HG02840 (cell line): Measurements from ENCODE around the gene SCLY.
"Not testable (repeated sequence)": the region's sequence is repeated elsewhere in the genome, so short reads cannot be mapped to it uniquely, and the experiment has no call there.

Experiments
- ATAC-seq: cut with Tn5 transposase; IDR thresholded peaks from one replicate; pipeline ENCODE4 v1.9.1; 2021; ENCODE audit warnings: mild to moderate bottlenecking, moderate library complexity, moderate number of reproducible peaks; ENCODE audit not compliant: unreplicated experiment, low FRiP score

Gene SCLY

DNA sequence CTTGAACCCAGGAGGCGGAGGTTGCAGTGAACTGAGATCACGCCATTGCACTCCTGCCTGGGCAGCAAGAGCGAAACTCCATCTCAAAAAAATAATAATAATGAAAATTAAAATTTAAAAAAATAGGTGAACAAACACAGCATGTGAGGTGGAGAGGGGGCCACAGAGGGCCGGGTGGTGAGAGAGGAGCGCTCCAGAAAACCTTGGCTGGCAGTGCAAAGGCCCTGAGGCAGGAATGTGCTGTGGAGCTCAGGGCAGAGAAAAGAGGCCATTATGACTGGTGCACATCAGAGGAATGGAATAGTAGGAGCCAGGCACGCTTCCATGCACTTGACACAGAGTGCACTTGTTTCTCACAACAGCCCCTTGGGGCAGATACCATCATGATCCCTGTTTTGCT lies 21.6 kb upstream of the SCLY start:
- no peak for ATAC-seq

DNA sequence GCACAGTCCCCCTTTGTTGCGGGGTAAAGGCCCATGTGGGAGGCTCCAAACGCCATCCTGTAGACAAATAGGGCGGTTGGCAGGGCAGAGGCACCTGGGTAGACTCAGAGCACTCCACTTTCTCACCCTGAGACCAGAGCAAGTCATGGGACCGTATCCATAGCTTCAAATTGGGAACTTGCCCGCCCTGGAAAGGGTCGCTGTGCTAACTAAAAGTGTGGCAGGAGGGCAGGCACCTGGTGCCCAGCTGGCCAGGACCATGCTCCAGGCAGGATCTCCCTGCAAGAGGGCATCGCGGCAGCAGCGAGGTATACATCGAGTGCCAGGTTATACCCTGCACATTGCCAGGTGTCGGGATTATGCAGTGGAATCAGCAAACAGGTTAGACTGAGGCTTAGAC lies 20.8 kb upstream of the SCLY start:
- ATAC-seq: no peak

DNA sequence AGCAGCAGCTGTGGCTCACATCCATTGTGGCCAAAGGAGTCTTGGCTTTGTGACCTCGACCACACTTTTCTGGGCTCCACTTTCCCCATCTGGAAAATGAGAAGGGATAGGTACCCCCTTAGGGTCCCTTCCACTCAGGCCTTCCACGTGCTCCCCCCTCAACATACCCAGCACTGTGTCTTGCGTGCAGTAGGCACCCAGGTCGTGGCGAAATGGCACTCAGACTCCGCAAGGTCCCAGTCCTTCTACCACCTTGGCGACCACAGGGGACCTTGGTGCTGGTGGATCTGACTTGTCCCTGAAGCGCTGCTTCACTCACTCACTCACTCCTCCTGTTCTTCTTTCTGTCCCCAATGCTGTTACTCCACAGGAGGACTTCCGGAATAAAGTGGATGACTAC lies 19.9 kb upstream of the SCLY start:
- ATAC-seq: no peak

DNA sequence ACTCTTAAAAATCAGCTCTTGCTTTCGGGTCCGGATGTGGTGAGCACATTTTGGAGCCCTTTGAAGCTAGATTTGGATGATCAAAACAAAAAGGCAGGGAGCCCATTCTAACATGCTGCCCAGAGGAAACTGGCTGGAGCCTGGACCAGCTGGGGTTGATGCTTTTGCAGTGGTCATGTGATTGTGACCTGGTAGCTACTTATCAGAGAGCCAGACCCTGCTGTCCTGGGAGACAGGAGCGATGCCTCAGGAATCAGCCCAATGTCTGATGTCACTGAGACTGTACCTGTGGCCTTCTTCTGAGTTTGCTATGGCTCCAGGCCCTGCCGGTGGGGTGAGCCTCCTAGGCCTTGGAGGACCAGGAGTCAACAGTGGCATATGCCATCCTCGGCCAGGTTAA lies 18.7 kb upstream of the SCLY start:
- ATAC-seq: no peak

DNA sequence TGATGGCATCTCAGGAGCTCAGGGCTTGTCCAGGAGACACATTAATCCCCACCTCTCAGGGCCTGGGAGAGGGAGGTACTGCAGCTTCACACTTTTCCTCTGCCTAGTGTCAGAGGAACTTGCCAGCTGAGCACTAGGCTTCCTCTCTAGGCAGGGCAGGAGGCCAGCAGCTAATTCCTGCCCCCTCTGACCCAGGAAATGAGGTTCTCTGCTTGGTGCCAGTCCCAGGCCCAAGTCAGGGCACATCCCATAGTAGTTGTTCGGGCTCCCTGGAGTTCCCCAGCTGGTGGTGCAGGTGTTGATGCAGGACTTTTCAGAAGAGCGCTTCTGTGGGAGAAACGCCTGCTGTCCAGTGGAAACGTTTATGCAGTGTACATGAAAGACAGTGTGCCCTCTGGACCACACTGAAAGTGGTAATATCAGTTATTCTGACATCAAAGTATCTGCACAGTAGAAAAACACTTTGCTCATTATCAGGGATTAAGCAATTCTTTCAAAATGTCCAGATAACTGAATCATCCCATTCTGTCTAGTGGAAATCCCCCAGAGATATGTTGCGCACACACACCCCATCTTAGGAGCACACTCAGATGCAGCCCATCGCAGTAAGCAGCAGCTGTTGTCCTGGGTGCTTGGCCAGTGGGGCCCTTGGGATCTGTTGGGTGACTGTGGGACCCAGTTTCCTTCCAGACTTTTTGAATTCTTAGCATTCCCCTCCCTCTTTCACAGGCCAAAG lies 17.8 kb upstream of the SCLY start:
- ATAC-seq: no peak

DNA sequence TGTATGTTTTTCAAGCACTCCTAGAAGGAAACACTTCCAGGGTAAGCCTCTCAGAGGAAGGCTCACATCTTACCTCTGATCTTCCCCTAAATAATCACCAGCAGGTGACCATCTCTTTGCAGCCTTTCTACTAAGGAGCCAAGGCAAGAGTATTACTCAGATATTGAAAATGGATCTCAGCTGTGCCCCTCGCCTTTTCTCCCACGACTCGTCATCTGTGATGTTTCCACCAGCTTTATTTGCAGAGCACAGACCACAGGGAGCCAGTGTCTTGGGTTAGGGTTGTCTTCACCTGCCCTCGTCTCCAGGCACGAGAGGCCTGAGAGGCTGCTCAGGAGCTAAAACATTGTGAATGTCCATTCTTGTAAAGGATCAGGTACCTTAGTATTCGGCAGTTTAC lies 16.9 kb upstream of the SCLY start:
- no peak for ATAC-seq

DNA sequence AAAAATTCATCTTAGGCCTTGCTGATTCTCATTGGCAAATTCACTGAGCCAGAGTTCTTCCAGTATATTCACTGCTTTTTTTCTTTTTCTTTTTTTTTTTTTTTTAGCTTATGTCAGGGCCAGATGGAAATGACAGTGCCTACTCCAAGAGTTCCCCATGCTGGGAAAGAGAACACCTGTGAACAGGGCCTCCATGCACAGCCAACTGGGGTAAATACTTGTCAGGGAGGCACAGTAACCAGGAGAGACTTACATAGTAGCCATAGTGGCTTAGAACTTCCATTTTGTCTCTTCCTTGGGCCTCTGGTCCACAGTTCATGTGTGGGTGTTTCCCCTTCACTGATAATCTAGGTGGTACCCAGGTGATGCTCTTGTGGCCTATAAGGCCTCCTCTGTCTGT lies 15.2 kb upstream of the SCLY start:
- no peak for ATAC-seq

DNA sequence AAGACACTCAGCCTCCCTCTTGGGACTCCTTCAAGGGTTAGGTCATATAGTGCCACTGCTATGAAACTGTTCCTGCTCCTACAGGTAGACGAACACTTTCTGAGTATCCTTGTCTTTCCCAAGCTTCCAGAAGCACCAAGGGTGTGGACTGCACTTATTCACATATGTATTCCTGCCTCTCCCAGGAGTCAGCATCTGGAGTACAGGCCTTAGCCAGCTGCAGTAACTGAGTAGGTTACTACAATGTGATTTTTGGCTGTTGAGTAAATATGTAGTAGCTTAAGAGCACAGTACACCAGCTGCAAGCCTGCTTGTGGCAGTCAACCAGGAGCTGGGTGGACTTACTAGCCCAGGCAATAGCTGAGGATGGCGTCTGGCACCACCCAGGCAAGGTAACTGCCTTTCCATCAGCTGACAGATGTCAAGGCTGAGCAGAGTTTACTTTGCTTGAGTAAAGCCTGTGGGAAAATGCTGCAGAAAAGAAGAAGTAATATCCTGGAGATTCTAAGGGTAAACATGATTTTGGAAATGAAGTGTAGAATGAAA lies 14.0 kb upstream of the SCLY start:
- no peak for ATAC-seq

DNA sequence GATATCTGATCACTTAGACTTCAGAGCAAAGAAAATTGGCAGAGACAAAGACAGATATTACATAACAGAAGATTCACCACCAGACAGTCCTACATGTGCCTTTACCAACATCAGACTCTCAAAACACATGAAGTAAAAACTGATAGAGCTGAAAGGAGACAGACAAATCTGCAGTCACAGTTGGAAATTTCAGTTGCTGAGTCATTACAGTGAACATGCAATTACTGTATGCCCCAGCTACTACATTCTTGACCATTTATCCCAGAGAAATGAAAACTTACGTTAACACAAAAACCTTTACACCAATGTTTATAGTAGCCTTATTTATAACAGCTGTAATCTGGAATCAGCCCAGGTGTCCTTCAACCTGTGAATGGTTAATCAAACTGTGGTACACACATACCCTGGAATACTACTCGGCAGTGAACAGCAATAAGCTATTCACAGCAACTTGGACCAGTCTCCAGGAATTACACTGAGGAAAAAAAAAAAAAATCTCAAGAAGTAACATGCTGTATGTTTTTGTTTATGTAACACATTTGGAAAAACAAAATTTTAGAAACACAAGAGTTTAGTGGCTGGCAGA lies 7.5 kb upstream of the SCLY start:
- no peak for ATAC-seq

DNA sequence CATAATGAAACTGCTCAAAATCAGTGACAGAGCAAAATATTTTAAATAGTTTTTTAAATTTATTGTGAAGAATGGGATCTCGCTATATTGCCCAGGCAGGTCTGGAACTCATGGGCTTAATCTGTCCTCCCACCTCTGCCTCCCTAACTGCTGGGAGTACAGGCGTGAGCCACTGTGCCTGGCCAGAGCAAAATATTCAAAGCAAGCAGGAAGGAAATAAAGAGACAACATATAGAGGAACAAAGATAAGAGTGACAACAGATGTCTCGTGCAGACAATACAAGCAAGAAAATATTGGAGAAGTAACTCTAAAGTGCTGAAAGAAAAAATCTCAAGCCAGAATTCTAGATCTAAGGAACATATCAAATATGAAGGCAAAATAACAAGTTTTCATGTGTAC lies 5.0 kb upstream of the SCLY start:
- ATAC-seq: no peak

DNA sequence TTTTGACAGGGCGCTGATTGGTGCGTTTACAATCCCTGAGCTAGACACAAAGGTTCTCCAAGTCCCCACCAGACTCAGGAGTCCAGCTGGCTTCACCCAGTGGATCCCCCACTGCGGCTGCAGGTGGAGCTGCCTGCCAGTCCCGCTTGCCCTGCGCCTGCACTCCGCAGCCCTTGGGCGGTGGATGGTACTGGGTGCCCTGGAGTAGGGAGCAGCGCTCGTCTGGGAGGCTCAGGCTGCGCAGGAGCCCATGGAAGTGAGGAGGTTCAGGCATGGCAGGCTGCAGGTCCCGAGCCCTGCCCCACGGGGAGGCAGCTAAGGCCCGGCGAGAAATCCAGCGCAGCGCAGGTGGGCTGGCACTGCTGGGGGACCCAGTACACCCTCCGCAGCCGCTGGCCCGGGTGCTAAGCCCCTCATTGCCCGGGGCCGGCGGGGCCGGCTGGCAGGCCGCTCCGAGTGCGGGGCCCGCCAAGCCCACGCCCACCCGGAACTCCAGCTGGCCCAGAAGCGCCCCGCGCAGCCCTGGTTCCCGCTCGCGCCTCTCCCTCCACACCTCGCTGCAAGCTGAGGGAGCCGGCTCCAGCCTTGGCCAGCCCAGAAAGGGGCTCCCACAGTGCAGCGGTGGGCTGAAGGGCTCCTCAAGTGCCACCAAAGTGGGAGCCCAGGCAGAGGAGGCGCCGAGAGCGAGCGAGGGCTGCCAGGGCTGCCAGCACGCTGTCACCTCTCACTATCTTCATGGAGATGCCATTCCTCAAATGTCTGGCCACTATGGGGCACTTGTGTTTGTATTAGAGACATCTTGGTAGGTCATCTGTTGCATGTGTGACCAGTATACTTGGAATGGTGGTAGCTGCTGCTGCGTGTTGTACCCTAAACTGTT lies 2.9 kb upstream of the SCLY start:
- not testable (repeated sequence) for ATAC-seq

DNA sequence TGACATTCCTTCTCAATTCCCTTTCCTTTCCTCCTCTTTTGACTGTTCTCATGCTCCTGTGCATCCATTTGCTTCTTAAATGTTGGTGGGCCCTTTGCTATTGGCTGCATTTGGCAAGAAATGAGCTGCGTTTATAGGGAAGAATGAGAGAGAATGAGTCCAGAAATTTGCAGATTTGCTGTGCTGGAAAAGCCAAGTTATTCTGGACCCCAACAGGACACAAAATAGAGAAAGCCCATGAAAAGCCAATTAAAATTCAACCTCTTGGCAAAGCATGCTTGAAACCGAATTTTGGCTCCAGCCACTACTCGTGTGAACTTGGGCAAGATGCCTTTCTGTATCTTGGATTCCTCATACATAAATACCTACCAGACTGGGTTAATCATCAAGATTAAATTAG lies 1.3 kb upstream of the SCLY start:
- no peak for ATAC-seq

DNA sequence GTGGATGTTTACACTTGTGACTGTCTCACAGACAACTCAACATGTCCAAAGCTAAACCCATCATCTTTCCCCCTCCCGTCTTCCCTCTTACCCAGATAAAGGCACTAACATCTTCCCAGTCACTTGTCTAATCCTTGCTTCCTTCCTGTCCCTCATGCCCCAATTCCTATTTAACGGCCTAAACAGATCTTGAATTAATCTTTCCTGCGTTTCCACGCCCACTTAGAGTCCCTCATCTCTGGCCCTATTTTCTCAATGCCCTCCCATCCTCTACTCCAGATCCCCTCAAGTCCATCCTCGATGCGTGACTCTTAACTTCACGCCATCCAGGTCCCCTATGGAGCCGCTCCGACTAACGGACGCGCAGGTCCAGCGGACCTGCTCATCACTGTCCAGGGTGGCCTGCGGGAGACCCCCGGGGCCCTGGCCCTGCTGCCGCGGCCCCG lies 682 bp upstream of the SCLY start:
- ATAC-seq: no peak

DNA sequence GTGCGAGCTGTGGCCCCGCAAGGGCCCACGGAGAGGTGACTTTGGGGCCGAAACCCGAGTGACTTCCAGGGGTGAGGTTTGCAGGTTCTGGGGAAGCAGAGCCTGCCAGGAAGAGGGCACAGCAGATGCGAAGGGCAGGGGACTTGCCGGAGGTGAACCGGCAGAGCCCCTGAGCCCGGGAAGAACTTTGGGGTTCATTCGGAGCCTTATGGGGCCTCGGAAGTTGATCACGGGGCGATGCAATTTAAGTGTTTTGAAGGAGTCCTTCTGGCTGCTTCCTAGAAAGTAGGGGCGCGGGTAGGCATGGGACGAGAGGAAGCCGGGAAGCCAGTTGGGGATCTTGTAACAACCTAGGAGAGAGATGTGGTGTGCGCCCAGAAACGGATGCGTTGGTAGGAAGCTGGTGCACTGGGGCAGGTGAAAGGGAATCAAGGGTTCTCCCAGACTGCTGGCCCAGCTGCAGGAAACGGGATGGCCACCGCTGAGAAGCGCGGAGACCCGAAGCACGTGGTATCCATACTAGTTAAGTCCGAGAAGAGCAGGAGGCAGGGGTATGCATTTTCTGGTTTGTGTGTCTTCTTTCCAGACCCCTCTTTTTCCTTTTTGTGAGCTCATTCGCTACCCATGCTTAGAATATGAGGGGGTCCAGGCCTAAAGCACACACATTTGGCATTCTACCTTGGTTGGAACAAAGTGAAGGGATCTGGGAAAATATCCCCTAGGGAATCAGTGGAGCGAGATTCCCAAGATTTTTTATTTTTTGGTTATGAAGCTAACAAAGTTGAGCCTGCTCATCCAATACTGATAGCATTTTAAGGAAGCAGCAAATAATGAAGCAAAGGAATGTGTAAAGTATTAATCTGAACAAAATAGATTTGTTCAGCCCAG lies 758 bp downstream of the SCLY start:
- no peak for ATAC-seq

DNA sequence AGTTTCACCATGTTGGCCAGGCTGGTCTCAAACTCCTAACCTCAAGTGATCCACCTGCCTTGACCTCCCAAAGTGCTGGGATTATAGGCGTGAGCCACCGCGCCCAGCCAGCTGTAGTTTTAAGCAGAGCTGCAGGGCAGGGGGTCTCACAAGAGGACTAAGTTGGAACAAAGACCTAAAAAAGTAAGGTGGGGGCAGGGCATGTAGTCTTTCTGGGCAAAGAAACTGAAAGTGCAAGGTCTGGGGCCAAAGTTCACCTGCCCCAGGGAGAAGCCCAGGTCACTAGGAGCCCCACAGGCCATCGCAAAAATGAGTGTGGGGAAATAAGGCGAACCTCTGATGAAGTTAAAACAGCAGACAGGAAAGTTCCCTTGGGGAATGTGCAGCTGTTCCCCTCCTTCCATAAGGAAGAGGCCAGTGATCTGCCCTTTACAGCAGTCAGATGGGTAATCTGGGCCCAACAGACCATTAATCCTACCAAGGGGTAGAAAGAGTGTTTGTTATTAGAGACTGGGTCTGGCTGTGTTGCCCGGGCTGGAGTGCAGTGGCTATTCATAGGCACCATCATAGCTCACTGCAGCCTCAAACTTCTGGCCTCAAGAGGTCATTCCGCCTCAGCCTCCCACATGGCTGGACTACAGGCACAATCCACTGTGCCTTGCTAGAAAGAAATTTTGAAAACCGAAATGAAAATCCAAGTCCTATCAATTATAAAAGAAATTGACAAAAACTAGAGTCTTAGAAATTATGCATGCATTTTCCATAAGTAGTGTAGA lies 2.8 kb downstream of the SCLY start:
- ATAC-seq: no peak

DNA sequence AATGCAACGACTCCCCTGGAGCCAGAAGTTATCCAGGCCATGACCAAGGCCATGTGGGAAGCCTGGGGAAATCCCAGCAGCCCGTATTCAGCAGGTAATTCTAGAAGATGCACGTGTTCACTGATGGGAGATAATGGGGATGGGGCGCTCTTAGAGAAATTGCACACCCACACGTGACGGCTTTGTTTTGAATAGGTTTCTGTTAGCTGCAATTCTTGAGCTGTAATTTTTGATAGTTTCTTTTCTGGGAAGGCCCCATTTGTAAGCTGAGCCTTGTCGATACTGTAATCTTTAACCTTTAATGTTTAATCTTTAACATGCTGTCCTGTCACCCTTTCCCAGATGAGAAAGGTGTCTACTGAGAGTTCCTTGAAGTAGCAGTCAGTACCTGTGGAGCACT lies 3.6 kb downstream of the SCLY start:
- no peak for ATAC-seq

DNA sequence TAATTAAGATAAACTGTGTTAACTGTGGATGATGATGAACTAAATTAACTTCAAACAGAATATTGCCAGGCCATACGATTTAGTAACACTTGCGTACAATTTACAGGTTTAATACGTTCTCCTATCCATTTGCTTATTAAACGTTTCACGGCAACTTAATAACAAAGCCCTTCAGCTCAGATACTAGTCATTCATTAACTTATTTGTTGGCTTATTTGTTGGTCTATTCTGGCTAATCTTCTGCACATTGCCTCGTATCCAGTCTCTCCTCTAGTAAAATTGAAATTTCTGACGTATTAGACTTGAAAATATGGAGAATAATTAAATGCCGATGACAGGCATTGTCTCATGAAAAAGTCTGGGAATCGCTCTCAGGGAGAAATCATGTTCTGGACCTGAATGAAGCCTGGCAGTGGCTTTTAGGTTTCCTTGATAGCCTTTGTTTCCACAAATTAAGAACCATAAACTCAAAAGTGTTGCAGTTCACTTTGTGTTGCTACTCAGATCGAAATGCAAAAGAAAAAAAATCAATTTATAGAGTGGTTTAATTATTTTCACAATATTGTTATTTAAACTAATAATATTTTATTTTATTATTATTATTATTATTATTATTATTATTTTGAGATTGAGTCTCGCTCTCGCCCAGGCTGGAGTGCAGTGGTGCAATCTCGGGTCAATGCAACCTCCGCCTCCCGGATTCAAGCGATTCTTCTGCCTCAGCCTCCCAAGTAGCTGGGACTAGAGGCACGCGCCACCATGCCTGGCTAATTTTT lies 4.5 kb downstream of the SCLY start:
- ATAC-seq: no peak

DNA sequence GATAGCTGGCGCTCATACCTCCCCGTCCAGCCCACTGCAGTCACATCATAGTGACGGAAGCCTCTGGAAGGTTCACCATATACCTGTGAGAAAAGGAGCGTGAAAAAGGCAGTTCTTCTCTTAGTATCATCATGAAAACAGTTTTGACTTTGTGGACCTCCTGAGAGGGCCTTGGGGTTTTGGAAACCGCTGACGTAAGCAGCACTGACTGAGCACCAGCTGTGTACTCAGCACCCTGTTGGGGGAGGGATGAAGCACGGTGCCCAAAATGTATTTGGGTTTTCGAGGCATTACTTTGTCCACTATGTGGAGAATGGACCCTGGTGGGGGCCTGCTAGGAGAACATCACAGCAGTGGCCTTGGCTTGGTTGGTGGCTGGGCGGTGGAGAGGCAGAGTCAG lies 5.4 kb downstream of the SCLY start:
- no peak for ATAC-seq

DNA sequence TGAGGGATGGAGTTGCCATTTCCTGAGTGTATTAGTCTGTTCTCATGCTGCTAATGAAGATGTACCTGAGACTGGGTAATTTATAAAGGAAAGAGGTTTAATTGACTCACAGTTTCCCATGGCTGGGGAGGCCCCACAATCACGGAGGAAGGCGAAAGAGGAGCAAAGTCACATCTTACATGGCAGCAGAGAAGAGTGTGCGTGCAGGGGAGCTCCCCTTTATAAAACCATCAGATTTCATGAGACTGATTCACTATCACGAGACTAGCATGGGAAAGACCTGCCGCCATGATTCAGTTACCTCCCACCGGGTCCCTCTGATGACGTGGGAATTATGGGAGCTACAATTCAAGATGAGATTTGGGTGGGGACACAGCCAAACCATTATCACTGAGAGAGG lies 5.9 kb downstream of the SCLY start:
- not testable (repeated sequence) for ATAC-seq
